ENCODE results near the gene JAKMIP2.
"Not testable (repeated sequence)": the region's sequence is repeated elsewhere in the genome, so short reads cannot be mapped to it uniquely, and the experiment has no call there.

- TF ChIP-seq POLR2A (IDR thresholded peaks at IDR 0.05; ENCODE audit: low read depth, low read length); POLR2AphosphoS5 (IDR thresholded peaks at IDR 0.05; ENCODE audit: low read depth, low read length); TAF1 (IDR thresholded peaks at IDR 0.05; ENCODE audit: low read depth, low read length); SPI1 (IDR thresholded peaks at IDR 0.05; ENCODE audit: low read depth, low read length); PAX5 (IDR thresholded peaks at IDR 0.05; ENCODE audit: insufficient read depth, low read length, severe bottlenecking): not testable (repeated sequence)
Measured at GRCh38 chr5:147635439-147635838, 147.1 kb downstream of the JAKMIP2 start.

Measured in GM12891 (cell line).